MM.1S (cell line): ENCODE data around the gene AKAP9.

Experiments used
- CTCF ChIP-seq: fragments of 300-600 bp; sonication (generic); IDR thresholded peaks from 2 replicates; pipeline ENCODE4 v1.5.1; 2016; ENCODE audit warnings: antibody characterized with exemption, low read length, mixed read lengths
- EZH2 ChIP-seq: fragments of 300-600 bp; sonication (generic); optimal IDR thresholded peaks from 2 replicates; pipeline ENCODE3; 2017; ENCODE audit warnings: low read depth, mild to moderate bottlenecking, antibody characterized with exemption, low read length, mixed read lengths
- EZH2phosphoT487 ChIP-seq: fragments of 300-600 bp; sonication (generic); IDR thresholded peaks from 2 replicates; pipeline ENCODE4 v1.6.1; 2018; ENCODE audit warnings: antibody characterized with exemption, low read length

DNA sequence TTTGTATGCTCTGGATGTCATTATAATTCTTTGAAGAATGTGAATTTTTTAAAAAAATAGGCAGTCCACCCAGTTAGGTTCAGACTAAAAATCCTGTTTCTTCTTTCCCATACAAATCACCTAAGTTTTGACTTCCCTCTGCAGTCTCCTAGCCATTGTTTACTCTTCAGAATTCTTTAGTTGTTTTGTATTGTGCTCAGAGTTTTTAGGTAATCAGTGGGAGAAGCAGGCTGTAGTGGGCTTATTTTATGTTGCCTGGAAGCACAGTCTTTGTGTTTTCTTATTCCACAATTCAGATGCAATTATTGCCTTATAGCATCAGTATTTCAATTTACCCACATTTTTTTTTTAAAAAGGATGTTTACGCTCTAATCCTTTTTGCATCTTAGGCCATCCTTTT is 94.9 kb downstream of the AKAP9 start:
- TF ChIP-seq CTCF, result no peak
- TF ChIP-seq EZH2phosphoT487, result no peak
- no peak for TF ChIP-seq EZH2
